Left renal cortex interstitium (tissue), 4 donors: Measurements from ENCODE around the gene NPAS1. TPM values are rescaled to one million over a fixed set of nuclear protein-coding genes. Genes with fewer than 3 reads are reported as not detected.
"Not testable (repeated sequence)": the region's sequence is repeated elsewhere in the genome, so short reads cannot be mapped to it uniquely, and the experiment has no call there.

Experiments used
- DNase-seq, 4 donors: peaks; one replicate each; pipeline ENCODE4 v3.0.0-alpha.2; 2013; ENCODE audit warnings: low read depth in 4 of 4, low spot score in 2 of 4, missing footprints in 1 of 4
- polyA plus RNA-seq, 4 donors: library from polyadenylated mRNA; unstranded; fragments of 120-200 nt; gene quantifications; one replicate each; pipeline ENCODE4 v1.2.1, GENCODE V29; 2013; ENCODE audit not compliant: insufficient read length in 4 of 4

NPAS1 gene
- polyA plus RNA-seq, 4 donors: 1.3 to 3.6 (median 2.2) TPM

GRCh38 chr19:46988614-46989230 is 30.9 kb upstream of the NPAS1 start:
- no peak for DNase-seq

- peak in 2 of 4 donors; percentile 78 to 82 for DNase-seq
Observed at GRCh38 chr19:46990991-46991676, 28.5 kb upstream of the NPAS1 start.

- DNase-seq: no peak
Observed at GRCh38 chr19:46992699-46993535, 26.7 kb upstream of the NPAS1 start.

- no peak for DNase-seq
Observed at GRCh38 chr19:46993622-46994021, 26.0 kb upstream of the NPAS1 start.

- no peak for DNase-seq
Observed at GRCh38 chr19:46994141-46994686, 25.4 kb upstream of the NPAS1 start.

- no peak for DNase-seq
Observed at GRCh38 chr19:46995492-46995891, 24.1 kb upstream of the NPAS1 start.

- no peak for DNase-seq
Observed at GRCh38 chr19:46998445-46999125, 21.1 kb upstream of the NPAS1 start.

GRCh38 chr19:46999377-46999776 is 20.3 kb upstream of the NPAS1 start:
- DNase-seq: no peak

- DNase-seq: no peak
Observed at GRCh38 chr19:46999878-47000277, 19.8 kb upstream of the NPAS1 start.

- no peak for DNase-seq
Observed at GRCh38 chr19:47000373-47000772, 19.3 kb upstream of the NPAS1 start.

- DNase-seq: no peak
Observed at GRCh38 chr19:47001584-47001983, 18.1 kb upstream of the NPAS1 start.

GRCh38 chr19:47002106-47002766 is 17.4 kb upstream of the NPAS1 start:
- DNase-seq: no peak

GRCh38 chr19:47002853-47003610 is 16.6 kb upstream of the NPAS1 start:
- no peak for DNase-seq

- no peak for DNase-seq
Observed at GRCh38 chr19:47003611-47004465, 15.8 kb upstream of the NPAS1 start.

- no peak for DNase-seq
Observed at GRCh38 chr19:47005164-47005641, 14.4 kb upstream of the NPAS1 start.

GRCh38 chr19:47005873-47006272 is 13.8 kb upstream of the NPAS1 start:
- no peak for DNase-seq

GRCh38 chr19:47006496-47006895 is 13.1 kb upstream of the NPAS1 start:
- DNase-seq: no peak

GRCh38 chr19:47010549-47010948 is 9.1 kb upstream of the NPAS1 start:
- DNase-seq: not testable (repeated sequence)
